Measurements from ENCODE around the gene C21orf91. TPM values are rescaled to one million over a fixed set of nuclear protein-coding genes. Genes with fewer than 3 reads are reported as not detected.

C21orf91 gene
- total RNA-seq, 2 donors from 2014 or later, result 22.7 to 24.2 TPM

DNA sequence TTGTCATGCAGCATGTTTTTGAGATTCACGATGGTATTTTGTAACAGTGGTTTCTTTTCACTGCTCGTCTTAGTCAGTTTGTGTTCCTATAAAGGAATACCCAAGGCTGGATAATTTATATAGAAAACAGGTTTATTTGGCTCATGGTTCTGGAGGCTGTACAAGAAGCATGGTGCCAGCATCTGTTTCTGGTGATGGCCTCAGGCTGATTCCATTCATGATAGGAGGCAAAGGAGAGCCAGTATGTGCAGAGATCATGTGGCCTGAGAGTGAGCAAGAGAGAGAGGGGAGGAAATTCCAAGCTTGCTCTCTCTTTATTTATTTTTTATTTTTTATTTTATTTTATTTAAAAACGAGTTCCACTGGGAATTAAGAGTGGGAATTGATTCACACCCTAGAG lies 2.0 kb upstream of the C21orf91 start:
- peaks cover 3 to 7% of the 10 kb centered on the region in 2 donors for H3K9me3 Mint-ChIP-seq
- H3K4me1 Mint-ChIP-seq (ENCODE audit: low read depth), result peaks cover 25% of the 10 kb centered on the region
- H3K4me3 Mint-ChIP-seq, result peak overlapping the region; percentile 85 to 95
- H3K27me3 Mint-ChIP-seq (ENCODE audit: low read depth), result no peaks in the 10 kb centered on the region
- H3K27ac Mint-ChIP-seq, result peak overlapping the region; percentile 98
- ATAC-seq (replicated peaks in 1 of 2) (no peak), DNase-seq (no peak)
- peaks cover 6 to 11% of the 10 kb centered on the region in 2 donors for H3K36me3 Mint-ChIP-seq (ENCODE audit: insufficient read depth in 2 of 2)

- Mint-ChIP-seq H3K9me3 (peaks cover 0 to 3% of the 10 kb centered on the region in 2 donors), H3K36me3 (ENCODE audit: insufficient read depth in 2 of 2) (peaks cover 7 to 10% of the 10 kb centered on the region in 2 donors), H3K27me3 (ENCODE audit: low read depth) (no peaks in the 10 kb centered on the region), H3K4me1 (ENCODE audit: low read depth) (peaks cover 37% of the 10 kb centered on the region), H3K27ac (peak overlapping the region; percentile 98), H3K4me3 (peak overlapping the region; percentile 85 to 95)
- no peak for DNase-seq
- ATAC-seq (replicated peaks in 1 of 2), result peak; percentile 54 to 63
Measured at GRCh38 chr21:17819877-17820229, 697 bp upstream of the C21orf91 start.

GRCh38 chr21:17818186-17819113 lies 706 bp downstream of the C21orf91 start:
- peaks cover 47% of the 10 kb centered on the region for H3K4me1 Mint-ChIP-seq (ENCODE audit: low read depth)
- peak; percentile 50 to 52 for DNase-seq
- no peaks in the 10 kb centered on the region for H3K27me3 Mint-ChIP-seq (ENCODE audit: low read depth)
- peak overlapping the region; percentile 88 for H3K27ac Mint-ChIP-seq
- peak overlapping the region; percentile 95 to 97 for H3K4me3 Mint-ChIP-seq
- peaks cover 0 to 1% of the 10 kb centered on the region in 2 donors for H3K9me3 Mint-ChIP-seq
- peak; percentile 10 to 24 for ATAC-seq (replicated peaks in 1 of 2)
- peaks cover 7 to 14% of the 10 kb centered on the region in 2 donors for H3K36me3 Mint-ChIP-seq (ENCODE audit: insufficient read depth in 2 of 2)

- DNase-seq (no peak), ATAC-seq (replicated peaks in 1 of 2) (peak in 1 of 2 donors; percentile 38)
Measured at GRCh38 chr21:17813353-17813752, 5.8 kb downstream of the C21orf91 start.

DNA sequence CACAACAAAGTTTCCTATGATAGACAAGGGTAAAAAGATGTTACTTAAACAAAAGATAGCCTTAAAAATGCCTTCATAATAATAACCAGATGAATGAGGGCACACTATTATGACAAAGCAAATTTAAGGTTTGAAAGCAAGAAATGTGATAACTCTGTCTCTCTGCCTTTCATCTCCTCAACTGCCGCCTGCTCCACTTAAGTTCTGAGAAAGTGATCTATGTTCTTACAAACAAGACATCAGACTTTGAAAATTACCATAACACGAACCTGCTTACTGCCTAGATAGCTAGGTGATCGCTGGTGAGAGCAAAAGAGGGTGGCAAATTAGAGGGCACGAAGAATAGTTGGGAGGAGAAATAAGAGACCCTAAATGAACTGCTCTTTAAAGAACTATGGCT lies 13.2 kb downstream of the C21orf91 start:
- peaks cover 32 to 54% of the 10 kb centered on the region in 2 donors for H3K36me3 Mint-ChIP-seq (ENCODE audit: insufficient read depth in 2 of 2)
- H3K9me3 Mint-ChIP-seq, result peaks cover 12 to 13% of the 10 kb centered on the region in 2 donors
- H3K4me3 Mint-ChIP-seq, result peak overlapping the region in 1 of 2 donors; percentile 2
- H3K27ac Mint-ChIP-seq, result peak overlapping the region; percentile 53
- peaks cover 33% of the 10 kb centered on the region for H3K4me1 Mint-ChIP-seq (ENCODE audit: low read depth)
- no peak for ATAC-seq (replicated peaks in 1 of 2)
- H3K27me3 Mint-ChIP-seq (ENCODE audit: low read depth), result no peaks in the 10 kb centered on the region
- DNase-seq, result no peak

More at GRCh38 chr21:17813353-17813752, 5.8 kb downstream of the C21orf91 start:
- peaks cover 2 to 5% of the 10 kb centered on the region in 2 donors for H3K9me3 Mint-ChIP-seq
- peak overlapping the region in 1 of 2 donors; percentile 25 for H3K4me3 Mint-ChIP-seq
- H3K27ac Mint-ChIP-seq, result peak overlapping the region; percentile 54
- peaks cover 19 to 53% of the 10 kb centered on the region in 2 donors for H3K36me3 Mint-ChIP-seq (ENCODE audit: insufficient read depth in 2 of 2)
- H3K27me3 Mint-ChIP-seq (ENCODE audit: low read depth), result no peaks in the 10 kb centered on the region
- peaks cover 44% of the 10 kb centered on the region for H3K4me1 Mint-ChIP-seq (ENCODE audit: low read depth)

DNA sequence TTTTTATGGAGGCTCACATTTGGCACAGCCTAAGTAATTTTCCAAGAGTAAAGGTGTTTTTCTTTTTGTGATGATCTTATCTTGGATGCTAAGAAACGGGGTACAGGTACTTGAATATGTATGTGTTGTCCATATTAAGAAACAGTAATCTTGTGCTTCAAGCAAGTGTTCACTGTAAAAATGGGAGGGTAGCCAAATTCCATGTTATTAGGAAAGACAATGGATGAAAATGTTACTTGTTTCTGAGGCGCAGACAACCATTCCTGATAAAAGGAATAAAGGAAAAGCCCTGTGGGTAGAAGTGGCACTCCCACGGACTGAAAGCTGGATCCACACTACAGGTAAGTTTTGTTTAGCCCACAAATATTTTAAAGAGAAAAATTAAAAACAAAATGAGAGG lies 15.6 kb downstream of the C21orf91 start:
- Mint-ChIP-seq H3K27ac (no peak overlapping the region), H3K4me1 (ENCODE audit: low read depth) (peaks cover 38% of the 10 kb centered on the region), H3K9me3 (peaks cover 9 to 12% of the 10 kb centered on the region in 2 donors), H3K27me3 (ENCODE audit: low read depth) (no peaks in the 10 kb centered on the region), H3K4me3 (no peak overlapping the region), H3K36me3 (ENCODE audit: insufficient read depth in 2 of 2) (peaks cover 23 to 36% of the 10 kb centered on the region in 2 donors)
- DNase-seq (no peak), ATAC-seq (replicated peaks in 1 of 2) (no peak)

GRCh38 chr21:17802572-17802971 lies 16.6 kb downstream of the C21orf91 start:
- Mint-ChIP-seq H3K4me3 (no peak overlapping the region), H3K4me1 (ENCODE audit: low read depth) (peaks cover 36% of the 10 kb centered on the region), H3K36me3 (ENCODE audit: insufficient read depth in 2 of 2) (peaks cover 18 to 26% of the 10 kb centered on the region in 2 donors)

DNA sequence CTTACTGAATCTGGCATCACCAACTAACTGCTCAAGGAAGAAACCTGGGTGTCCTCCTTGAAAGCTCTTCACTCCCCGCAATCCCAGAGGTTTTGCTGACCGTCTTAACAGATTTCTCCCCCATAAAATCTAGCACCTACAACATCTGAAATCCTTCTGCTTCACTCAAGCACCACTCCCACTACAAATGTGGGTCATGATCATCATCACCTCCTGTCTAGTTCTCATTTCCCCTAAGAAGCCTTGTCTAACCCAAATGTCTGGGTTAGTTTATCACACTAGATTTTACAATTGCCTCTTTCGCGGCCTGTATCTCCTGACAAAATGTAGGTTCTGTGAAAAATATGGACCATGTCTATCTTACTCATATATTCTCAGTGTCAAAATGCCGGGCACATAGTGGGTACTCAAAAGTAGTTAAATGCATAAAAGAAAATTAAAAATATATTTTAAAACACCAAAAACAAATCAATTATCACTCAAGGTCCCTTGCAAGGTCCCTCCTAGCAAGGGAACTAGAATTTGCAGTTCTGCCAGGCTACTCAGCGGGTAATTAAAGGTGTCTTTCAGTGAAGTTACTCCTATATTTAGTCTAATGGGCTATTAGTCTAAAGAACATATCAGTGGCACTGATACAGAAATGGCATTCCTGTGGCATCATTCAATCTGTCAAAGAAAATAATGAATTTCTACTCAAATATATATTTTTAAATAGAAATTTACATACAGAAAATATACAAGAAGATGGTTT lies 19.6 kb downstream of the C21orf91 start:
- H3K36me3 Mint-ChIP-seq (ENCODE audit: insufficient read depth in 2 of 2), result peaks cover 13% of the 10 kb centered on the region in 2 donors
- H3K27me3 Mint-ChIP-seq (ENCODE audit: low read depth), result no peaks in the 10 kb centered on the region
- no peak for ATAC-seq (replicated peaks in 1 of 2)
- peak overlapping the region; percentile 1 for H3K27ac Mint-ChIP-seq
- peaks cover 44% of the 10 kb centered on the region for H3K4me1 Mint-ChIP-seq (ENCODE audit: low read depth)
- DNase-seq, result no peak
- H3K4me3 Mint-ChIP-seq, result peak overlapping the region in 1 of 2 donors; percentile 3
- peaks cover 0 to 2% of the 10 kb centered on the region in 2 donors for H3K9me3 Mint-ChIP-seq

More at GRCh38 chr21:17802572-17802971, 16.6 kb downstream of the C21orf91 start:
- DNase-seq, result no peak
- Mint-ChIP-seq H3K27me3 (ENCODE audit: low read depth) (no peaks in the 10 kb centered on the region), H3K9me3 (peaks cover 7% of the 10 kb centered on the region in 2 donors), H3K27ac (peak overlapping the region; percentile 49)
- no peak for ATAC-seq (replicated peaks in 1 of 2)

- peaks cover 0 to 2% of the 10 kb centered on the region in 2 donors for H3K9me3 Mint-ChIP-seq
- no peak overlapping the region for H3K4me3 Mint-ChIP-seq
- DNase-seq (no peak), ATAC-seq (replicated peaks in 1 of 2) (no peak)
- H3K36me3 Mint-ChIP-seq (ENCODE audit: insufficient read depth in 2 of 2), result peaks cover 13 to 19% of the 10 kb centered on the region in 2 donors
- H3K4me1 Mint-ChIP-seq (ENCODE audit: low read depth), result peaks cover 45% of the 10 kb centered on the region
- no peaks in the 10 kb centered on the region for H3K27me3 Mint-ChIP-seq (ENCODE audit: low read depth)
- no peak overlapping the region for H3K27ac Mint-ChIP-seq
Measured at GRCh38 chr21:17798796-17799195, 20.4 kb downstream of the C21orf91 start.

DNA sequence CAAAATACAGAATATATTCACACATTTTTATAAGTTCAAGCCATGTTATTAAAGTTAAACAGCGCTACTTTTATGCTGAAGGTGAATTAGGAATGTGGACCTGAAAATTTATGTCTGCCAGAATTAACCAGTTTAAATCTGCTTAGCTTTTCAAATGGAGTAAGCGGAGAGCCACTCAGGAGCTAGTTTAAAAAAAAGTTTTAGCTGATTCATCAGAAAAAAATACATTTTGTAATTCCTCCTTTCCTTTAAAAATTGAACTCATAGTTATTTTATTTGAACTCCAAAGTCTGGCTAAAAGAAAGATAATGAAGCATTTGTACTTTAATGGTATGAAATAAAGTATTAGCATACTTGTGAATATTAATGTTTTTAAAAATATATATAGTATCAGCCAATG lies 21.2 kb downstream of the C21orf91 start:
- Mint-ChIP-seq H3K36me3 (ENCODE audit: insufficient read depth in 2 of 2) (peaks cover 11 to 20% of the 10 kb centered on the region in 2 donors), H3K4me1 (ENCODE audit: low read depth) (peaks cover 54% of the 10 kb centered on the region)

DNA sequence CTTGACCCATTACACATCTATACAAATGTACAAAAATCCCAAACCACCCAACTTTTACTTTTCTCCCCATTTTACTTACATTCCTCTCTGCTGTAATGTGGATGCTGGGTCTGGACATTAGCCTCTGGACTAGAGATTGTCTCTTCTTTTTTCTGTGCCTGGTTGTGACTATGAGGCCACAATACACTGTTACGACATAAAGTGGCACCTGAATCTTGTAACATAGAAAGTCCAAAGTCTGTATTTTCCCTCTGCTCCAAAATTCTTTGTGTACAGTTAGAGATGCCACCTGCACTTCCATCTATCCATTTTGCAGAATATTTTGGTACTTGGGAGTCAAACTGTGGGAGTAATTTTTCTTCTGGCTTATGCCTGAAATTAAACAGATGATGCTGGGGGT lies 22.7 kb downstream of the C21orf91 start:
- ATAC-seq (replicated peaks in 1 of 2) (no peak), DNase-seq (no peak)
- Mint-ChIP-seq H3K4me3 (peak overlapping the region in 1 of 2 donors; percentile 68), H3K27ac (peak overlapping the region; percentile 67), H3K27me3 (ENCODE audit: low read depth) (no peaks in the 10 kb centered on the region), H3K36me3 (ENCODE audit: insufficient read depth in 2 of 2) (peaks cover 6 to 14% of the 10 kb centered on the region in 2 donors), H3K9me3 (peaks cover 0 to 2% of the 10 kb centered on the region in 2 donors), H3K4me1 (ENCODE audit: low read depth) (peaks cover 48% of the 10 kb centered on the region)

More for the DNA sequence above, 21.2 kb downstream of the C21orf91 start:
- H3K4me3 Mint-ChIP-seq, result no peak overlapping the region
- ATAC-seq (replicated peaks in 1 of 2), result no peak
- no peaks in the 10 kb centered on the region for H3K27me3 Mint-ChIP-seq (ENCODE audit: low read depth)
- peaks cover 0 to 2% of the 10 kb centered on the region in 2 donors for H3K9me3 Mint-ChIP-seq
- DNase-seq, result no peak
- no peak overlapping the region for H3K27ac Mint-ChIP-seq

GRCh38 chr21:17796037-17796403 lies 23.1 kb downstream of the C21orf91 start:
- peak overlapping the region; percentile 63 to 68 for H3K4me3 Mint-ChIP-seq
- ATAC-seq (replicated peaks in 1 of 2) (peak; percentile 36 to 52), DNase-seq (no peak)
- H3K4me1 Mint-ChIP-seq (ENCODE audit: low read depth), result peaks cover 51% of the 10 kb centered on the region
- peaks cover 0 to 2% of the 10 kb centered on the region in 2 donors for H3K9me3 Mint-ChIP-seq
- peak overlapping the region; percentile 67 for H3K27ac Mint-ChIP-seq
- H3K36me3 Mint-ChIP-seq (ENCODE audit: insufficient read depth in 2 of 2), result peaks cover 6 to 11% of the 10 kb centered on the region in 2 donors
- H3K27me3 Mint-ChIP-seq (ENCODE audit: low read depth), result no peaks in the 10 kb centered on the region

Measured in activated T-cell treated with anti-CD3 and anti-CD28 coated beads, Interleukin-2, amount 50 U/mL, for 72 hours (primary cell).